PC-9 (cell line): ENCODE data around the gene LRRC4C. TPM values are rescaled to one million over a fixed set of nuclear protein-coding genes. Genes with fewer than 3 reads are reported as not detected.

ENCODE experiments used
- BruUV-seq: library from RNA; stranded (reverse); fragments of 400-500 nt; replicated peaks from 2 replicates; lab custom pipeline; 2021; lab: Mats Ljungman, UMichigan
- CTCF ChIA-PET: fragments of 300-600 bp; sonication (Branson Sonifier 250); formaldehyde crosslinking; loops from one replicate; lab custom pipeline; 2022; ENCODE audit warnings: antibody characterized with exemption; lab: Charles Lee
- POLR2A ChIA-PET: fragments of 300-600 bp; sonication (Branson Sonifier 250); formaldehyde crosslinking; loops from one replicate; lab custom pipeline; 2022; ENCODE audit warnings: antibody characterized with exemption; ENCODE audit not compliant: unreplicated experiment; lab: Charles Lee
- DNase-seq, 2 experiments: peaks; one replicate each; pipeline versions ENCODE4 v3.0.0 to v3.0.0-alpha.2; 2015 to 2022; ENCODE audit warnings: mixed read lengths in 1 of 2
- H2AFZ ChIP-seq: fragments of 200-600 bp; sonication (generic); 2 replicates; pipeline ENCODE4 v1.8.1; 2017; ENCODE audit warnings: antibody characterized with exemption
- H3F3A ChIP-seq: fragments of 200-600 bp; sonication (generic); 2 replicates; pipeline ENCODE4 v1.8.1; 2017; ENCODE audit warnings: antibody characterized with exemption, mild to moderate bottlenecking, low read depth; ENCODE audit not compliant: insufficient read depth
- H3K27ac ChIP-seq: fragments of 200-600 bp; sonication (generic); 2 replicates; pipeline ENCODE4 v1.6.1; 2016; ENCODE audit warnings: mixed run types
- H3K27me3 ChIP-seq: fragments of 200-600 bp; sonication (generic); 2 replicates; pipeline ENCODE4 v1.6.1; 2016; ENCODE audit warnings: low read depth, mixed run types; ENCODE audit not compliant: insufficient read depth
- H3K36me3 ChIP-seq: fragments of 200-600 bp; sonication (generic); 2 replicates; pipeline ENCODE4 v1.6.1; 2016; ENCODE audit warnings: low read depth, mixed run types
- H3K4me1 ChIP-seq: fragments of 200-600 bp; sonication (generic); replicated peaks from 2 replicates; pipeline ENCODE4 v1.6.1; 2016; ENCODE audit warnings: mixed run types; ENCODE audit not compliant: insufficient read depth
- H3K4me2 ChIP-seq: fragments of 200-600 bp; sonication (generic); 2 replicates; pipeline ENCODE4 v1.6.1; 2017; ENCODE audit warnings: mixed run types
- H3K4me3 ChIP-seq: fragments of 200-600 bp; sonication (generic); 2 replicates; pipeline ENCODE4 v1.6.1; 2016; ENCODE audit warnings: mixed run types
- H3K79me2 ChIP-seq: fragments of 200-600 bp; sonication (generic); 2 replicates; pipeline ENCODE4 v1.6.1; 2017; ENCODE audit warnings: low read depth, mixed run types
- H3K9me2 ChIP-seq: fragments of 200-600 bp; sonication (generic); 2 replicates; pipeline ENCODE4 v1.8.1; 2017; ENCODE audit warnings: mild to moderate bottlenecking; ENCODE audit not compliant: insufficient read depth
- H3K9me3 ChIP-seq: fragments of 200-600 bp; sonication (generic); 2 replicates; pipeline ENCODE4 v1.8.1; 2016; ENCODE audit warnings: low read depth; ENCODE audit not compliant: insufficient read depth
- H4K20me1 ChIP-seq: fragments of 200-600 bp; sonication (generic); 2 replicates; pipeline ENCODE4 v1.8.1; 2017; ENCODE audit not compliant: insufficient read depth
- CTCF ChIP-seq: fragments of 200-600 bp; sonication (generic); conservative IDR thresholded peaks from 2 replicates; pipeline ENCODE4 v1.6.1; 2017; ENCODE audit warnings: mixed run types, antibody characterized with exemption, mild to moderate bottlenecking, moderate library complexity
- EZH2 ChIP-seq: fragments of 200-600 bp; sonication (generic); IDR thresholded peaks from 2 replicates; pipeline ENCODE4 v1.8.0; 2017; ENCODE audit warnings: antibody characterized with exemption, low read depth
- intact Hi-C: fragments of 100-400 bp; cut with micrococcal nuclease; formaldehyde crosslinking; loops from one replicate; pipeline ENCODE4 v1.10.0; 2022; ENCODE audit not compliant: unreplicated experiment
- total RNA-seq: library from RNA; stranded (reverse); gene quantifications from 2 replicates; pipeline ENCODE4 v1.2.3, GENCODE V29; 2021

The LRRC4C gene
- total RNA-seq, 1 experiment from 2014 or later: not detected

GRCh38 chr11:41003339-41004282 lies 455.8 kb downstream of the LRRC4C start:
- H3K9me3 ChIP-seq: no peaks in the 10 kb centered on the region; the same call in 1 of the 2 replicates
- intact Hi-C loops: no loop called here
- no peaks in the 10 kb centered on the region for H3K9me2 ChIP-seq
- no peaks in the 10 kb centered on the region for H3K79me2 ChIP-seq
- H2AFZ ChIP-seq: no peak overlapping the region
- no peaks in the 10 kb centered on the region for H3K4me1 ChIP-seq
- H3K27me3 ChIP-seq: no peaks in the 10 kb centered on the region
- DNase-seq: no peak
- ChIA-PET POLR2A (no interaction called here), CTCF (no interaction called here)
- H3K4me3 ChIP-seq: no peak overlapping the region
- H3K4me2 ChIP-seq: no peak overlapping the region
- TF ChIP-seq CTCF: no peak
- no peak for TF ChIP-seq EZH2
- BruUV-seq: no TSS peak
- H4K20me1 ChIP-seq: no peaks in the 10 kb centered on the region
- H3K36me3 ChIP-seq: no peaks in the 10 kb centered on the region
- H3F3A ChIP-seq: no peaks in the 10 kb centered on the region
- no peak overlapping the region for H3K27ac ChIP-seq

DNA sequence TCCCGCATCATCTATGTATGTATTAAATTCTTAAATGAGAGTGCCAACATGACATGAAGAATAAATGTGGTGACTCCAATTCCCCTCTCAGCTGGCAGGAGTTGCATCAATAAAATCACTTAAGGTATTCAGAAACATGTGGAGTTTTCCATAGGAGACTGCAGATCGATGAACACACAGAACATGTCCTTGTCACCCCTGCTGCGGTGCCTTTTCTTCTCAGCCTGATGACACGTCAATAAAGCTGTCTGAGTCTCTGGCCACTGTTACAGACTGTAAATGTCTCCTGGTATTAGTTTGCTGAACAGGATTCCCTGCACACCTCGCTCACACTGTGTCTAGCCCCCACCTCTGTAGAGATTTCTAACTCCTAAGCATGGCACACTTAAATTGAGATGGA lies 460.5 kb downstream of the LRRC4C start:
- H3K79me2 ChIP-seq: no peaks in the 10 kb centered on the region
- H3F3A ChIP-seq: no peaks in the 10 kb centered on the region
- no peaks in the 10 kb centered on the region for H3K9me3 ChIP-seq
- intact Hi-C loops: no loop called here
- H2AFZ ChIP-seq: no peak overlapping the region
- POLR2A ChIA-PET: no interaction called here
- no peak overlapping the region for H3K4me3 ChIP-seq
- H3K9me2 ChIP-seq: no peaks in the 10 kb centered on the region
- H3K27me3 ChIP-seq: no peaks in the 10 kb centered on the region
- no peaks in the 10 kb centered on the region for H4K20me1 ChIP-seq
- H3K27ac ChIP-seq: no peak overlapping the region
- CTCF ChIA-PET: no interaction called here
- no peak for DNase-seq
- H3K4me2 ChIP-seq: no peak overlapping the region
- no TSS peak for BruUV-seq
- no peak for TF ChIP-seq EZH2
- no peak for TF ChIP-seq CTCF
- no peaks in the 10 kb centered on the region for H3K36me3 ChIP-seq
- no peaks in the 10 kb centered on the region for H3K4me1 ChIP-seq

DNA sequence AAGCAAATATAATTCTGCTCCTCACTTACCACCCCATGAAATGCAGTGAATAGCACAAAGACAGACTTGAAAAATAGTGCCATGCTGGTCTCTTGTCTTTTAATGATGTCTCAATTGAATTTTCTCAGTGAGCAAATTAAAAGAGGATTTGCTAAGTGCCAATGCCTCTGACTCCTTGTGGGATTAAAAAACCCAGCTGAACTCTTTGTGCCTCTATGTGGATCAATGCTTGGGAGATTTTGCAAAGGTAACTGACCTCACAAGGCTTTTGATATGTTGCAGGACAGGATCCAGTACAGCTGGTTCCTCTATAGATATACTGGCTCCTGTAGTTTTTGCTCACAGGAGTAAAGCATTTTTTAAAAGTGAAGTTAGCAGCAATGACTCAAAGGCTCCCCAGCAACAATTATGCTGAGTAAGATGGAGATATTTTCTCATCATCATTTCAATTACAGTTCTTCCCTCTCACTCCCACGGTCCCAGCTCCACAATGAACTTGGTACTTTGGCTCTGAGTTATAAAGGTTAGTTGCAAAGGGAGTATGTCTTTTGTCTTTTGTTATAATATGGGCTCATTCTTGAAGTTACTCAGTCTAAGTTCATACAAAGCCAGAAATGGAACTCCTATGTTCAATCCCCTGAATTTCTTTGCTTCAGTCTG lies 471.5 kb downstream of the LRRC4C start:
- no TSS peak for BruUV-seq
- Histone ChIP-seq H3K4me1 (no peaks in the 10 kb centered on the region), H3K79me2 (no peaks in the 10 kb centered on the region), H3K9me3 (no peaks in the 10 kb centered on the region), H2AFZ (no peak overlapping the region), H3K4me3 (no peak overlapping the region), H3K27ac (no peak overlapping the region), H3K27me3 (no peaks in the 10 kb centered on the region), H3K4me2 (no peak overlapping the region), H3F3A (no peaks in the 10 kb centered on the region), H4K20me1 (peaks cover 3% of the 10 kb centered on the region; the same call in 1 of the 2 replicates), H3K36me3 (no peaks in the 10 kb centered on the region), H3K9me2 (no peaks in the 10 kb centered on the region; the same call in 1 of the 2 replicates)
- DNase-seq: no peak
- TF ChIP-seq EZH2 (no peak), CTCF (no peak)
- ChIA-PET CTCF (no interaction called here), POLR2A (no interaction called here)
- intact Hi-C loops: no loop called here
